Endothelial cell of umbilical vein (primary cell): ENCODE data around the gene CCP110. TPM values are rescaled to one million over a fixed set of nuclear protein-coding genes. Genes with fewer than 3 reads are reported as not detected.

Experiments used
- BruUV-seq: library from RNA; stranded (reverse); fragments of 400-500 nt; replicated peaks from 2 replicates; lab custom pipeline; 2021; lab: Mats Ljungman, UMichigan
- CTCF ChIA-PET: fragments of 300-600, 350-600 bp; sonication (Branson Sonifier 250); formaldehyde crosslinking; loops from one replicate; lab custom pipeline; 2021; ENCODE audit warnings: antibody characterized with exemption, inconsistent platforms; lab: Charles Lee
- POLR2A ChIA-PET: fragments of 300-600, 350-600 bp; sonication (Branson Sonifier 250); formaldehyde crosslinking; loops from one replicate; lab custom pipeline; 2021; ENCODE audit warnings: antibody characterized with exemption, inconsistent platforms; lab: Charles Lee
- DNase-seq: peaks from one replicate; pipeline ENCODE4 v3.0.0-alpha.2; 2011; ENCODE audit warnings: low read depth, low spot score
- FAIRE-seq: peaks from 2 replicates; lab custom pipeline; 2011; peaks lifted over from hg19 to GRCh38; lab: Jason Lieb, UNC
- H2AFZ ChIP-seq: 2 replicates; pipeline ENCODE4 v1.6.0; 2012; ENCODE audit warnings: low read depth, low read length, control low read depth, inconsistent platforms
- H3K27ac ChIP-seq: 2 replicates; pipeline ENCODE4 v1.5.1; 2011; ENCODE audit warnings: low read depth, mild to moderate bottlenecking, control low read depth, low read length, moderate library complexity; ENCODE audit not compliant: insufficient read depth
- H3K27me3 ChIP-seq, 2 experiments: 2 replicates each; pipeline versions ENCODE4 v1.6.0 to v1.6.1; 2011; ENCODE audit warnings: low read length in 2 of 2, mixed read lengths in 1 of 2; ENCODE audit not compliant: control insufficient read depth in 2 of 2, insufficient read depth in 2 of 2
- H3K36me3 ChIP-seq, 2 experiments: 2 replicates in 1 of 2; 3 replicates in 1 of 2; pipeline ENCODE4 v1.5.1; 2011; ENCODE audit warnings: low read length in 2 of 2, mild to moderate bottlenecking in 1 of 2, moderate library complexity in 1 of 2; ENCODE audit not compliant: control insufficient read depth in 2 of 2, insufficient read depth in 2 of 2; ENCODE audit errors: extremely low read depth in 1 of 2
- H3K4me1 ChIP-seq: 3 replicates; pipeline ENCODE4 v1.5.1; 2011; ENCODE audit warnings: mild to moderate bottlenecking, low read length; ENCODE audit not compliant: control insufficient read depth, insufficient read depth; ENCODE audit errors: extremely low read depth
- H3K4me2 ChIP-seq: 2 replicates; pipeline ENCODE4 v1.6.1; 2011; ENCODE audit warnings: low read length, control low read depth, mixed read lengths; ENCODE audit not compliant: insufficient read depth
- H3K4me3 ChIP-seq, 3 experiments: fragments of 200-600 bp in 1 of 3; sonication (generic), shearing (Covaris generic) in 1 of 3; replicated peaks in 1 of 3; 2 replicates each; pipeline ENCODE4 v1.5.1; 2011 to 2016; ENCODE audit warnings: control low read depth in 3 of 3, low read length in 3 of 3, mild to moderate bottlenecking in 2 of 3, inconsistent platforms in 1 of 3, low read depth in 1 of 3, moderate library complexity in 1 of 3; ENCODE audit not compliant: insufficient read depth in 1 of 3
- H3K79me2 ChIP-seq: 2 replicates; pipeline ENCODE4 v1.6.0; 2012; ENCODE audit warnings: low read length, inconsistent platforms; ENCODE audit not compliant: control insufficient read depth, insufficient read depth
- H3K9ac ChIP-seq: replicated peaks from 2 replicates; pipeline ENCODE3; 2011; ENCODE audit warnings: low read length, control low read depth; ENCODE audit not compliant: insufficient read depth; ENCODE audit errors: extremely low read depth
- H3K9me1 ChIP-seq: replicated peaks from 3 replicates; pipeline ENCODE4 v1.6.0; 2011; ENCODE audit warnings: mild to moderate bottlenecking, low read length; ENCODE audit not compliant: control insufficient read depth, insufficient read depth; ENCODE audit errors: extremely low read depth
- H3K9me3 ChIP-seq: replicated peaks from 2 replicates; pipeline ENCODE4 v1.5.1; 2012; ENCODE audit warnings: low read length, inconsistent platforms; ENCODE audit not compliant: control insufficient read depth, insufficient read depth
- H4K20me1 ChIP-seq: replicated peaks from 2 replicates; pipeline ENCODE3; 2011; ENCODE audit warnings: mild to moderate bottlenecking, low read length; ENCODE audit not compliant: control insufficient read depth, insufficient read depth; ENCODE audit errors: extremely low read depth
- FOS ChIP-seq: IDR thresholded peaks from 2 replicates; pipeline ENCODE4 v1.6.1; 2011; ENCODE audit warnings: mild to moderate bottlenecking, low read length, moderate library complexity, borderline replicate concordance; ENCODE audit not compliant: insufficient read depth
- GATA2 ChIP-seq: IDR thresholded peaks from 2 replicates; pipeline ENCODE4 v1.7.0; 2011; ENCODE audit warnings: low read depth, mild to moderate bottlenecking, moderate library complexity, mixed read lengths, low read length; ENCODE audit not compliant: insufficient read length, insufficient read depth
- JUN ChIP-seq: IDR thresholded peaks from 2 replicates; pipeline ENCODE4 v1.6.1; 2011; ENCODE audit warnings: borderline replicate concordance, low read depth; ENCODE audit not compliant: insufficient read length, insufficient read depth
- MYC ChIP-seq: IDR thresholded peaks from one replicate; pipeline ENCODE4 v1.6.1; 2011; ENCODE audit warnings: mild to moderate bottlenecking, low read depth, low read length
- POLR2A ChIP-seq: IDR thresholded peaks from 2 replicates; pipeline ENCODE4 v1.6.1; 2012; ENCODE audit warnings: low read depth, mild to moderate bottlenecking, control low read depth, low read length
- POLR2AphosphoS5 ChIP-seq: IDR thresholded peaks from 2 replicates; pipeline ENCODE4 v1.6.1; 2012; ENCODE audit warnings: low read depth, mild to moderate bottlenecking, control low read depth, low read length, moderate library complexity; ENCODE audit not compliant: insufficient read depth
- dilution Hi-C: fragments of 300-500 bp; cut with MboI; formaldehyde crosslinking; loops from one replicate; pipeline ENCODE4 v1.15.0; 2019; ENCODE audit warnings: low sequenced_read_pairs; ENCODE audit not compliant: extremely low pct_ligation_motif_present
- intact Hi-C: fragments of 100-400 bp; cut with micrococcal nuclease; formaldehyde crosslinking; loops from one replicate; pipeline ENCODE4 v1.10.0; 2022
- polyA plus RNA-seq, 4 experiments: library from polyadenylated mRNA; depleted of rRNA in 3 of 4; stranded (reverse) in 3 of 4; unstranded in 1 of 4; fragments of >200 nt; gene quantifications; 2 replicates each; pipeline versions ENCODE4 v1.2.1 to v1.2.3, GENCODE V29; 2011 to 2012; ENCODE audit warnings: missing spikeins in 1 of 4
- total RNA-seq: library from RNA; stranded (reverse); gene quantifications from 2 replicates; pipeline ENCODE4 v1.2.3, GENCODE V29; 2021
- TF ChIP-seq, protein P1 (sequence below): IDR thresholded peaks from 2 replicates; pipeline ENCODE4 v1.6.1; 2011; ENCODE audit not compliant: insufficient read depth, insufficient read length
- TF ChIP-seq, protein P2 (sequence below), 2 donors: IDR thresholded peaks; 1 replicate in 1 of 2; 2 replicates in 1 of 2; pipeline ENCODE4 v1.5.1; 2011; ENCODE audit warnings: low read length in 2 of 2, mild to moderate bottlenecking in 2 of 2, moderate library complexity in 2 of 2, control low read depth in 1 of 2, inconsistent platforms in 1 of 2, low read depth in 1 of 2; ENCODE audit not compliant: insufficient read depth in 1 of 2; ENCODE audit errors: extremely low read depth in 1 of 2

Gene CCP110
- total and polyA plus RNA-seq, 2 donors (not counting 3 experiments of a cell fraction or from before 2014, with no cell fraction given), result 3.7 to 16.5 TPM

DNA sequence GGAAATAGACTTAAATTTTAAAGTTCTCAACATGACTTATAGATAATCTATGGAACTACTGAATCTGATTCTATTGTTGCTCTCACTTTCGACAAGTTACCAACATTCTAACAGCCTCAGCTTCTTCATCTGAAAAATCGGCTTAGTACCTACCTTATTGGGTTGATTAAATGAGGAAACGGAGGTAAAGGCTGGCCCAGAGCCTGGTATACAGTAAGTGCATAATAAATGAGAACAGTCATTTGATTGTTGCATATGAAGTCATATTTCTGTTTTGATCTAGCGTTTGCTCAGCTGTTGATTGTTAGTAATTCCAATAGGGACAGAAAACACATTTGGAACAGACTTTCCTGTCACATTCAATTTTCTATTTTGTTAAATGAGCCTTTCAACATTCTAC lies 36.3 kb downstream of the CCP110 start:
- CTCF ChIA-PET, result interaction anchor here (0.7 to 2.2 kb wide), 5 partner anchors 24 to 347 kb away, joined by 3 to 8 read pairs (median 4); no protein-coding TSS in a partner anchor
- BruUV-seq, result no TSS peak
- peaks cover 19% of the 10 kb centered on the region for H3K79me2 ChIP-seq
- no peaks in the 10 kb centered on the region for H3K27me3 ChIP-seq
- no peak for TF ChIP-seq MYC
- no peak for TF ChIP-seq POLR2AphosphoS5
- H3K4me2 ChIP-seq, result no peak overlapping the region
- H3K4me1 ChIP-seq, result peaks cover 6% of the 10 kb centered on the region
- intact Hi-C loops, result no loop called here
- DNase-seq (no peak), FAIRE-seq (no peak)
- no peaks in the 10 kb centered on the region for H3K9me3 ChIP-seq
- H3K36me3 ChIP-seq, result no peaks in the 10 kb centered on the region
- H3K9me1 ChIP-seq, result no peaks in the 10 kb centered on the region
- no peak overlapping the region for H3K4me3 ChIP-seq
- peaks cover 3% of the 10 kb centered on the region for H4K20me1 ChIP-seq
- no peak overlapping the region for H3K9ac ChIP-seq
- dilution Hi-C loops, result no loop called here
- POLR2A ChIA-PET, result no interaction called here
- H2AFZ ChIP-seq, result no peak overlapping the region
- no peak overlapping the region for H3K27ac ChIP-seq

DNA sequence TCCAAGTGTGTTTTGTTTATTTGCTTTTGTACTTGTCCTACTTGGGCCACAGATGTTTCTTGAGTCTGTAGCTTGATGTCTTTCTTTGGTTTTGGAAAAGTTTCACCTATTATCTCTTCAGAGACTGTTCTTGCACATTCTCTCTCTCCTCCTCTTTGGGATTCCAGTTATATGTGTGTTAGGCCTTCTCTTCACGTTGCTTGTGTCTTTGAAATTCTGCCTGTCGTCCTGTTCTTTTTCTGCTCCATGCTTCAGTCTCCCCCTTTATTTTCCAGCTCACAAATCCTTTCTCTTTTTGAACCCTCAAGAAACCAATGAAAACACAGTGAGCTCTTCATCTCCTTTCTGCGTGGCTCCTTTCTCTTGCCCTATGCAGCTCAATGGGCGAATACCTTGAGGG lies 39.6 kb downstream of the CCP110 start:
- DNase-seq (no peak), FAIRE-seq (no peak)
- Histone ChIP-seq H3K36me3 (peaks cover 9 to 12% of the 10 kb centered on the region in 2 experiments), H2AFZ (no peak overlapping the region), H3K9ac (no peak overlapping the region), H3K27me3 (no peaks in the 10 kb centered on the region), H3K4me2 (no peak overlapping the region), H3K79me2 (peaks cover 14% of the 10 kb centered on the region), H3K27ac (no peak overlapping the region), H3K9me1 (no peaks in the 10 kb centered on the region), H4K20me1 (peaks cover 3% of the 10 kb centered on the region), H3K9me3 (no peaks in the 10 kb centered on the region), H3K4me3 (no peak overlapping the region), H3K4me1 (no peaks in the 10 kb centered on the region)
- dilution Hi-C loops, result no loop called here
- TF ChIP-seq POLR2A (no peak), JUN (no peak), POLR2AphosphoS5 (no peak), FOS (no peak), GATA2 (no peak), MYC (no peak)
- TF ChIP-seq, protein P1, sequence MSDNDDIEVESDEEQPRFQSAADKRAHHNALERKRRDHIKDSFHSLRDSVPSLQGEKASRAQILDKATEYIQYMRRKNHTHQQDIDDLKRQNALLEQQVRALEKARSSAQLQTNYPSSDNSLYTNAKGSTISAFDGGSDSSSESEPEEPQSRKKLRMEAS, result no peak
- TF ChIP-seq, protein P2, sequence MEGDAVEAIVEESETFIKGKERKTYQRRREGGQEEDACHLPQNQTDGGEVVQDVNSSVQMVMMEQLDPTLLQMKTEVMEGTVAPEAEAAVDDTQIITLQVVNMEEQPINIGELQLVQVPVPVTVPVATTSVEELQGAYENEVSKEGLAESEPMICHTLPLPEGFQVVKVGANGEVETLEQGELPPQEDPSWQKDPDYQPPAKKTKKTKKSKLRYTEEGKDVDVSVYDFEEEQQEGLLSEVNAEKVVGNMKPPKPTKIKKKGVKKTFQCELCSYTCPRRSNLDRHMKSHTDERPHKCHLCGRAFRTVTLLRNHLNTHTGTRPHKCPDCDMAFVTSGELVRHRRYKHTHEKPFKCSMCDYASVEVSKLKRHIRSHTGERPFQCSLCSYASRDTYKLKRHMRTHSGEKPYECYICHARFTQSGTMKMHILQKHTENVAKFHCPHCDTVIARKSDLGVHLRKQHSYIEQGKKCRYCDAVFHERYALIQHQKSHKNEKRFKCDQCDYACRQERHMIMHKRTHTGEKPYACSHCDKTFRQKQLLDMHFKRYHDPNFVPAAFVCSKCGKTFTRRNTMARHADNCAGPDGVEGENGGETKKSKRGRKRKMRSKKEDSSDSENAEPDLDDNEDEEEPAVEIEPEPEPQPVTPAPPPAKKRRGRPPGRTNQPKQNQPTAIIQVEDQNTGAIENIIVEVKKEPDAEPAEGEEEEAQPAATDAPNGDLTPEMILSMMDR (IDR thresholded peaks at IDR 0.05; ENCODE audit: extremely low read depth in 1 of 2, insufficient read depth in 1 of 2, low read depth in 1 of 2, low read length in 2 of 2), result no peak
- BruUV-seq, result no TSS peak
- intact Hi-C loops, result no loop called here
- CTCF ChIA-PET, result interaction anchor here (1.3 to 2.7 kb wide), 3 partner anchors 20 to 344 kb away, joined by 4 to 17 read pairs (median 5); no protein-coding TSS in a partner anchor
- POLR2A ChIA-PET, result no interaction called here
